CD4-positive, alpha-beta T cell treated with Interleukin-6 at 100 ng/mL for 8 hours (primary cell): ENCODE data around the gene ENTPD2.
"Not testable (repeated sequence)": the region's sequence is repeated elsewhere in the genome, so short reads cannot be mapped to it uniquely, and the experiment has no call there.

Source experiments
- DNase-seq: peaks from one replicate; pipeline ENCODE4 v3.0.0-alpha.2; 2020; ENCODE audit warnings: mixed read lengths, low spot score

Gene ENTPD2

GRCh38 chr9:137064027-137064879 lies 10.4 kb upstream of the ENTPD2 start:
- peak; percentile 51 for DNase-seq

DNA sequence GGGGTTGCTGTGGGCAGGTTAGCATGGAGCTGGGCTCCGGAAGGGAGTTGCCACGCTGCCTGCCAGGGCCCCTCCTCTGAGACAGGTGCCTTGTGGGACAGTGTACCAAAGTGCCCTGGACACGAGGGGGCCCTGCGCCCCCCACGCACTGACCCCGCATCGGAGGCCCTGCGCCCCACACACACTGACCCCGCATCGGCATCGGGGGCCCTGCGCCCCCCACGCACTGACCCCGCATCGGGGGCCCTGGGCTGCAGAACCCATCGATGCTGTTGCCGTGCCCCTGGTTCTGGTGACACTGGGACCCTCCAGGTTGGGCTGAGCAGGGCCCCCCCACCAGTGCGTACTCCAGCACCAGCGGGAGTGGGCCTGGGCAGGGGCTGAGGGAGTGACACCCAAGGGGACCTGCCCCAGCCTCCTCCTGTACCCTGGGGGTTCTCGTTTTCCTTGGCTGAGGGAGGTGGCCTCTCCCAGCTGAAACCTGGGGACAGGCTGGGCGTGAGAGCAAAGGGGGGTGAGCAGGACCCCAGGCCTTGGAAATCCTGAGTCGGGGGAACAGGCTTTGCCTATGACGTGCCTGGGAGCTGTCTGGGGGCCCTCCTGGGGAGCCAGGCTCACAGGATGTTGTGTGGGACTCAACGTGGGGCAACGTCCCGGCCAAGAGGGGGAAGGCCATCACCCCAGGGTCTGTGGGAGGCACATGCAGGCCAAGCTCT lies 9.6 kb upstream of the ENTPD2 start:
- DNase-seq, result no peak

DNA sequence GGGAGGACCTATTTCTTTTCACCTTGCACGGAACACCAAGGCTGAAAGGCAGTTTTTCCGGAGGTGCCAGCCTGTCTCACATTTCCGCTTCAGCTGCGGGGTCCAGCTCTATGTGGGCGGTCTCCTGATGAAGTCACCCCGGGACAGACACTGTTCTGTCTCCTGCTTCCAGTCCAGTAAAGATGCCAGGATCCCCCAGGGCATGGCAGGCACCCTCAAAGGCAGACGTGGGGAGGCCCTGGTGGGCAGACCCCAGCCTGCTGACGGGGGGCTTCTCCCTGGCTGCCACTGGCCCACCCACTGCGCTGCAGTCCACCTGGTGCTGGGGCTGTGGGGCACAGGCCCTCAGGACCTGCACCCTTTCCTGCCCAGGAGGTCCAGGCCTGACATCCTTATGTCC lies 8.9 kb upstream of the ENTPD2 start:
- DNase-seq, result not testable (repeated sequence)

DNA sequence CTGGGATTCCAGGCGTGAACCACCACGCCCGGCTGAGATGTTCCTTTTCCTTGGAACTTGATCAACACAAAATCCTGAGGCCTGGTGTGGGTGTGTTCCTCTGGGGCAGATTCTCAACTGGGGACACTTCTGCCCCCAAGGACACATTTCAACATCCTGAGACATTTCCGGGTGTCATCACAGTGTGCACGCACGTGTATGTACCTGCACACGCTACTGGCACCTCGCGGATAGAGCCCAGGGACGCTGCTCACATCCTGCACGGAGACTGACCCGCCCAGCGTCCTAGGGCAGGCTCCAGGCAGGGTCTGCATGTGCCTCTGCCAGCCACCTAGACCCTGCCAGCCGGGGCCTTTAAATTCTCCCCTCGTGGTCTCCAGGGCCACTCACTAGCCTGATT lies 8.5 kb upstream of the ENTPD2 start:
- DNase-seq, result no peak

GRCh38 chr9:137058521-137059234 lies 4.8 kb upstream of the ENTPD2 start:
- DNase-seq, result no peak

DNA sequence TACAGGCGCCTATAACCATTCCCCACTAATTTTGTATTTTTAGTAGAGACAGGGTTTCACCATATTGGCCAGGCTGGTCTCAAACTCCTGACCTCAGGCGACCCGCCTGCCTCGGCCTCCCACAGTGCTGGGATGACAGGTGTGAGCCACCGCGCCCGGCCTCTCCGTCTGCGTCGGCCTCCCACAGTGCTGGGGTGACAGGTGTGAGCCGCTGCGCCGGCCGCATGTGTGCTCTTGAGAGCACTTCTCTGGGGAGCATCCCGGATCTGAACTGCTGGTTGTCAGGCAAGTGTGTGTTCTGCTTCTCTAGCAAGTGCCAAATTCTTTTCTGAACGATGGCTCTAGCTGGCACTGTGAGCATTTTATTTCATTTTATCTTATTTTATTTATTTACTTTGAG lies 3.7 kb upstream of the ENTPD2 start:
- no peak for DNase-seq

DNA sequence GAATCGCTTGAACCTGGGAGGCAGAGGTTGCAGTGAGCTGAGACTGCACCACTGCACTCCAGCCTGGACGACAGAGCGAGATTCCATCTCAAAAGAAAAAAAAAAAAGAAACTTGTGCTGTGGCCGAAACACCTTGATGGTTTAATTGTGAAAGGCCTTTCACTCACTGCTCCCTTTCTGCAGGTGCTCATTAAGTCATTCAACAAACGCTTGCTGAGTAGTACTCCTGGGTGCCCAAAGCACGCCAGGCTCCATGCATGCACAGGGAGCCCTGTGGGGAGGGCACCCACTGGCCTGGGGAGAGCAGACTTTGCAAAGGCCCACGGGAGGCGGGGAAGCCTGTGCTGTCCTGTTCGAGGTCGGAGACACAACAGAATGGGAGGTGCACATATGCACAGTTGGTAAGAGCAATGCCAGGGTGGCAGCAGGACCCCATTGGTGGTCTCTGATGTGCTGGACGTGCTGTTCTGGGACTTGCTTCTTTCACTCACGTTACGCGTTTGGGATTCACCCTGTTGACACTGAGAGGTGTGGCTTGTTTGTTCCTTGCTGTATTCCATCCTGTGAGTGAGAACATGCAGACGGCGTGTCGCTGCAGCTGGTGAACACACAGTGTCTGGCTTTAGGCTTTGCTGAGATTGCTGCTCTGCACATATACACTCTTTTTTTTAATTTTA lies 3.0 kb upstream of the ENTPD2 start:
- no peak for DNase-seq

- DNase-seq, result no peak
These were observed 1.8 kb upstream of the ENTPD2 start for GRCh38 chr9:137055385-137056364.

DNA sequence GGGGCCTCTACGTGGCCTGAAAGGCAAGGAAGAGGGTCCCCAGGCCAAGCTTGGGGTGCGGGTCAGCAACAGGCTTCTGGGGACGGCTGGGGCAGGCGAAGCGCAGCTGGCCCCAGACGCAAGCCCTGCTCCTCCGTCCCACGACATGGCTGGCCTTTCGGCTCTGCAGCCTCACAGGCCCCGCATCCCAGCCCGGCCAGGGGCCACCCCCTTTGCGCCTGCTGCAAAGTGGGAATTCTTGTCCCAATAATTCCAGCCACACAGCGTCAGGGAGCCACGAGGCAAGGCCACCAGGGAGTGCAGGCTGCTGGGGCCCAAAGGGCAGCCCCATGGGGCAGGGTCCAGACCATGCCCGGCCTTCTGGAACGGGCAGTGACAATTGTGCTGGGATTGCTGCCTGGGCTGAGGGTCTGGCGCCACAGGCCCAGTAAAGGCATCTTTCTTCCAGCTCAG lies 1.1 kb upstream of the ENTPD2 start:
- DNase-seq, result no peak

GRCh38 chr9:137052998-137053943 lies 590 bp downstream of the ENTPD2 start:
- no peak for DNase-seq

- no peak for DNase-seq
These were observed 1.6 kb downstream of the ENTPD2 start for GRCh38 chr9:137052293-137052692.

GRCh38 chr9:137051145-137051724 lies 2.6 kb downstream of the ENTPD2 start:
- DNase-seq, result no peak

GRCh38 chr9:137050570-137050969 lies 3.3 kb downstream of the ENTPD2 start:
- no peak for DNase-seq

GRCh38 chr9:137049544-137050449 lies 4.1 kb downstream of the ENTPD2 start:
- DNase-seq, result peak; percentile 44

DNA sequence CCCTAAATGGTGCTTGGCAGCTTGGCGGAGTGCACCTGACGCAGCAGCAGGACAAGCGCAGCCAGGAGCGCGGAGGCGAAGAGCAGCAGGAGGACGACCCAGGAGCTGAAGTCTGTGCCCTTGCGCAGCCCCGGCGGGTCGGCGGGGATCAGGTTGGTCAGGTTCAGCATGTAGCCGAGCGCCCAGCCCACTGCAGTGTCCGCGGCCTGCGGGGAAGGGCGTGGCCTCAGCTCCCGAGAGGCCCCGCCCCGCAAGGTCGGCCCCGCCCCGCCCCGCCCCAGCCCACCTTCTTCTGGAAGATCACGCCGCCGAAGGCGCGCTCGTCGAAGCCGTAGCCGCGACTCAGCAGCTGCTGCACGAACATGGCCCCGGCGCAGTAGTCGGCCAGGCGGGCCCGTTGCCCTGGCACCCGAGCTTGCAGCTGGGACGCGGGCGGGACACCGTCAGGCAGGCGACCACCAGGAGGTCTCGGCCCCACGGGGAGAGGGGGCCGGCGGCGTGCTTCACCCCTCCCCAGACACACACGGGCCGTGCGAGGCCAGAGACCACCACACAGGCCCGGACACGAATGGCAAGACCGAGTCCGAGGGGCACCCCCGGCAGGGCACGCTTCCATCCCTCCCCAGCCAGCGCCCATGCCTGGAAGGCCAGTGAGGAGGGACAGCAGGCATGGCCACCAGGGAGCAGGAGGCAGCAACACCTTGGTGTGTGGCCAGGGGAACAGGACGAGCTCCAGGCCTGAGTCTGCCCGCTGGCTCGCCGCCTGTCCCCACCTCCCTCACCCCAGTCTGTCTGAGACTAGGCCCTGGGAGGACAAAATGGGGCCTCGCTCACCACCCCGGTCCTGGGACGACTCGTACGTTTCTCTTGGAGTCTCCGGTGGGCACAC lies 5.0 kb downstream of the ENTPD2 start:
- no peak for DNase-seq

GRCh38 chr9:137046088-137046787 lies 7.6 kb downstream of the ENTPD2 start, which contains the start of gene NPDC1:
Gene NPDC1, minus strand, starts transcription at chr9:137046177. Its CDS starts 188 bp downstream, at chr9:137045989.
- DNase-seq, result peak; percentile 76
